ENCODE results near the gene MAD1L1.

MAD1L1 gene

GRCh38 chr7:1794888-1795542, 437.7 kb downstream of the MAD1L1 start:
- no peak for DNase-seq

- DNase-seq, result no peak
These were observed 445.0 kb downstream of the MAD1L1 start for GRCh38 chr7:1787681-1788235.

- no peak for DNase-seq
These were observed 445.5 kb downstream of the MAD1L1 start for GRCh38 chr7:1787241-1787640.

GRCh38 chr7:1785839-1786238, 446.9 kb downstream of the MAD1L1 start:
- DNase-seq, result no peak

- DNase-seq, result no peak
These were observed 451.4 kb downstream of the MAD1L1 start for GRCh38 chr7:1781369-1781768.

GRCh38 chr7:1779445-1779844, 453.3 kb downstream of the MAD1L1 start:
- no peak for DNase-seq

GRCh38 chr7:1777122-1777521, 455.6 kb downstream of the MAD1L1 start:
- no peak for DNase-seq

GRCh38 chr7:1775389-1775788, 457.4 kb downstream of the MAD1L1 start:
- no peak for DNase-seq

GRCh38 chr7:1770331-1770730, 462.4 kb downstream of the MAD1L1 start:
- DNase-seq, result no peak

- DNase-seq, result no peak
These were observed 463.2 kb downstream of the MAD1L1 start for GRCh38 chr7:1769286-1770200.

GRCh38 chr7:1768832-1769231, 463.9 kb downstream of the MAD1L1 start:
- DNase-seq, result no peak

- DNase-seq, result no peak
These were observed 465.2 kb downstream of the MAD1L1 start for GRCh38 chr7:1767524-1767923.

Measured in SIG-M5 (cell line).